Caco-2 (cell line): ENCODE data around the gene ZSCAN26. TPM values are rescaled to one million over a fixed set of nuclear protein-coding genes. Genes with fewer than 3 reads are reported as not detected.

Experiments
- BruUV-seq: library from RNA; stranded (reverse); fragments of 400-500 nt; replicated peaks from 2 replicates; lab custom pipeline; 2021; lab: Mats Ljungman, UMichigan
- CTCF ChIA-PET: fragments of 300-600 bp; sonication (Branson Sonifier 250); formaldehyde crosslinking; loops from one replicate; lab custom pipeline; 2022; ENCODE audit warnings: antibody characterized with exemption; lab: Charles Lee
- POLR2A ChIA-PET: fragments of 300-600 bp; sonication (Branson Sonifier 250); formaldehyde crosslinking; loops from one replicate; lab custom pipeline; 2022; ENCODE audit warnings: antibody characterized with exemption; lab: Charles Lee
- DNase-seq, 2 experiments: peaks; one replicate each; pipeline versions ENCODE4 v3.0.0 to v3.0.0-alpha.2; 2020 to 2022
- H3K27me3 ChIP-seq: replicated peaks from 2 replicates; pipeline ENCODE4 v1.6.0; 2011; ENCODE audit warnings: low read length; ENCODE audit not compliant: control insufficient read depth, insufficient read depth
- H3K36me3 ChIP-seq: 2 replicates; pipeline ENCODE4 v1.5.1; 2011; ENCODE audit warnings: low read length; ENCODE audit not compliant: control insufficient read depth, insufficient read depth
- H3K4me1 ChIP-seq: fragments of 250-450 bp; sonication (Bioruptor Pico); 2 replicates; pipeline ENCODE4 v1.5.1; 2020; ENCODE audit warnings: mild to moderate bottlenecking
- H3K4me3 ChIP-seq: 2 replicates; pipeline ENCODE4 v1.5.1; 2011; ENCODE audit warnings: low read depth, mild to moderate bottlenecking, control low read depth, low read length
- H3K9me3 ChIP-seq: fragments of 250-450 bp; sonication (Bioruptor Pico); 2 replicates; pipeline ENCODE4 v1.5.1; 2020; ENCODE audit warnings: mild to moderate bottlenecking, moderate library complexity
- H3K27ac Mint-ChIP-seq: one replicate; pipeline ENCODE4 v1.8.0; 2022; ENCODE audit warnings: mixed read lengths; ENCODE audit not compliant: unreplicated experiment
- H3K27me3 Mint-ChIP-seq: one replicate; pipeline ENCODE4 v1.8.0; 2022; ENCODE audit warnings: mixed read lengths; ENCODE audit not compliant: insufficient read depth, unreplicated experiment
- H3K36me3 Mint-ChIP-seq: one replicate; pipeline ENCODE4 v1.8.0; 2022; ENCODE audit warnings: mild to moderate bottlenecking, mixed read lengths; ENCODE audit not compliant: insufficient read depth, unreplicated experiment
- H3K4me1 Mint-ChIP-seq: one replicate; pipeline ENCODE4 v1.8.0; 2022; ENCODE audit warnings: low read depth, mixed read lengths; ENCODE audit not compliant: unreplicated experiment
- H3K4me3 Mint-ChIP-seq: one replicate; pipeline ENCODE4 v1.8.0; 2022; ENCODE audit warnings: mild to moderate bottlenecking, moderate library complexity, mixed read lengths; ENCODE audit not compliant: unreplicated experiment
- H3K9me3 Mint-ChIP-seq: one replicate; pipeline ENCODE4 v1.8.0; 2022; ENCODE audit warnings: mixed read lengths; ENCODE audit not compliant: unreplicated experiment
- intact Hi-C: fragments of 100-400 bp; cut with micrococcal nuclease; formaldehyde crosslinking; loops from one replicate; pipeline ENCODE4 v1.10.0; 2022; ENCODE audit not compliant: unreplicated experiment
- total RNA-seq: library from RNA; stranded (reverse); gene quantifications from 2 replicates; pipeline ENCODE4 v1.2.3, GENCODE V29; 2022
- TF ChIP-seq, protein P1 (sequence below), 2 experiments: fragments of 200-600 bp in 1 of 2; IDR thresholded peaks; 1 replicate in 1 of 2; 2 replicates in 1 of 2; pipeline versions ENCODE4 v1.5.1 to v1.8.0; 2011 to 2022; ENCODE audit warnings: antibody characterized with exemption in 1 of 2, control low read depth in 1 of 2, inconsistent platforms in 1 of 2, low read depth in 1 of 2, low read length in 1 of 2, mild to moderate bottlenecking in 1 of 2, moderate library complexity in 1 of 2; ENCODE audit not compliant: insufficient read depth in 1 of 2, severe bottlenecking in 1 of 2, unreplicated experiment in 1 of 2

Gene ZSCAN26
- total RNA-seq, 1 experiment from 2014 or later: 7.2 TPM

GRCh38 chr6:28258877-28259777 lies 7.8 kb upstream of the ZSCAN26 start, which contains the start of gene NKAPL:
Gene NKAPL, plus strand, starts transcription at chr6:28259297. Its CDS starts 75 bp downstream, at chr6:28259372.
- no peak for DNase-seq
- Mint-ChIP-seq H3K27me3 (peaks cover 17% of the 10 kb centered on the region), H3K36me3 (no peaks in the 10 kb centered on the region), H3K9me3 (no peaks in the 10 kb centered on the region), H3K27ac (no peak within 1 kb of the TSS), H3K4me1 (no peaks in the 10 kb centered on the region), H3K4me3 (no peak within 1 kb of the TSS)
- Histone ChIP-seq H3K27me3 (no peaks in the 10 kb centered on the region), H3K9me3 (no peaks in the 10 kb centered on the region), H3K4me1 (0 out of 2 replicates have a peak, but pooled peaks cover 2% of the 10 kb centered on the region), H3K4me3 (no peak within 1 kb of the TSS), H3K36me3 (no peaks in the 10 kb centered on the region)
- intact Hi-C loops: no loop called here
- POLR2A ChIA-PET: no interaction called here
- no TSS peak for BruUV-seq
- CTCF ChIA-PET: no interaction called here
- TF ChIP-seq, protein P1, sequence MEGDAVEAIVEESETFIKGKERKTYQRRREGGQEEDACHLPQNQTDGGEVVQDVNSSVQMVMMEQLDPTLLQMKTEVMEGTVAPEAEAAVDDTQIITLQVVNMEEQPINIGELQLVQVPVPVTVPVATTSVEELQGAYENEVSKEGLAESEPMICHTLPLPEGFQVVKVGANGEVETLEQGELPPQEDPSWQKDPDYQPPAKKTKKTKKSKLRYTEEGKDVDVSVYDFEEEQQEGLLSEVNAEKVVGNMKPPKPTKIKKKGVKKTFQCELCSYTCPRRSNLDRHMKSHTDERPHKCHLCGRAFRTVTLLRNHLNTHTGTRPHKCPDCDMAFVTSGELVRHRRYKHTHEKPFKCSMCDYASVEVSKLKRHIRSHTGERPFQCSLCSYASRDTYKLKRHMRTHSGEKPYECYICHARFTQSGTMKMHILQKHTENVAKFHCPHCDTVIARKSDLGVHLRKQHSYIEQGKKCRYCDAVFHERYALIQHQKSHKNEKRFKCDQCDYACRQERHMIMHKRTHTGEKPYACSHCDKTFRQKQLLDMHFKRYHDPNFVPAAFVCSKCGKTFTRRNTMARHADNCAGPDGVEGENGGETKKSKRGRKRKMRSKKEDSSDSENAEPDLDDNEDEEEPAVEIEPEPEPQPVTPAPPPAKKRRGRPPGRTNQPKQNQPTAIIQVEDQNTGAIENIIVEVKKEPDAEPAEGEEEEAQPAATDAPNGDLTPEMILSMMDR (IDR thresholded peaks at IDR 0.05; ENCODE audit: insufficient read depth in 1 of 2, low read depth in 1 of 2, low read length in 1 of 2, severe bottlenecking in 1 of 2, unreplicated experiment in 1 of 2): no peak

- POLR2A ChIA-PET: interaction anchor here (0.7 kb wide), 1 partner anchor 371 kb away, joined by 3 read pairs; a partner anchor contains a TSS
- CTCF ChIA-PET: no interaction called here
- Mint-ChIP-seq H3K36me3 (no peaks in the 10 kb centered on the region), H3K4me3 (no peak overlapping the region), H3K4me1 (no peaks in the 10 kb centered on the region), H3K27me3 (peaks cover 11% of the 10 kb centered on the region), H3K9me3 (no peaks in the 10 kb centered on the region), H3K27ac (no peak overlapping the region)
- no peaks in the 10 kb centered on the region for H3K27me3 ChIP-seq
- intact Hi-C loops: no loop called here
- BruUV-seq: no TSS peak
- no peaks in the 10 kb centered on the region for H3K36me3 ChIP-seq
- TF ChIP-seq, protein P1 (IDR thresholded peaks at IDR 0.05; ENCODE audit: insufficient read depth in 1 of 2, low read depth in 1 of 2, low read length in 1 of 2, severe bottlenecking in 1 of 2, unreplicated experiment in 1 of 2): no peak
- no peak for DNase-seq
- no peaks in the 10 kb centered on the region for H3K9me3 ChIP-seq
- H3K4me1 ChIP-seq: peaks cover 15% of the 10 kb centered on the region; the same call in 1 of the 2 replicates
- no peak overlapping the region for H3K4me3 ChIP-seq
Measured at GRCh38 chr6:28263922-28264321, 3.0 kb upstream of the ZSCAN26 start.

- Mint-ChIP-seq H3K9me3 (no peaks in the 10 kb centered on the region), H3K4me3 (no peak overlapping the region), H3K36me3 (no peaks in the 10 kb centered on the region), H3K4me1 (no peaks in the 10 kb centered on the region), H3K27ac (no peak overlapping the region), H3K27me3 (peaks cover 5% of the 10 kb centered on the region)
- Histone ChIP-seq H3K27me3 (no peaks in the 10 kb centered on the region), H3K4me3 (no peak overlapping the region), H3K4me1 (peaks cover 15% of the 10 kb centered on the region), H3K36me3 (no peaks in the 10 kb centered on the region), H3K9me3 (no peaks in the 10 kb centered on the region)
- TF ChIP-seq, protein P1 (IDR thresholded peaks at IDR 0.05; ENCODE audit: insufficient read depth in 1 of 2, low read depth in 1 of 2, low read length in 1 of 2, severe bottlenecking in 1 of 2, unreplicated experiment in 1 of 2): no peak
- POLR2A ChIA-PET: no interaction called here
- BruUV-seq: no TSS peak
- intact Hi-C loops: no loop called here
- CTCF ChIA-PET: no interaction called here
- no peak for DNase-seq
Measured at GRCh38 chr6:28264834-28265401, 2.0 kb upstream of the ZSCAN26 start.
